Endodermal cell (in vitro differentiated cells): ENCODE results near the gene KIAA0232. TPM values are rescaled to one million over a fixed set of nuclear protein-coding genes. Genes with fewer than 3 reads are reported as not detected.

Experiments used
- DNase-seq: peaks from one replicate; pipeline ENCODE4 v3.0.0-alpha.2; 2017
- H3K27ac ChIP-seq: 2 replicates; pipeline ENCODE4 v1.5.1; 2013; ENCODE audit warnings: mild to moderate bottlenecking, low read depth, low read length, moderate library complexity
- H3K27me3 ChIP-seq: 2 replicates; pipeline ENCODE4 v1.6.1; 2013; ENCODE audit warnings: mild to moderate bottlenecking, low read length, moderate library complexity; ENCODE audit not compliant: insufficient read depth, control insufficient read depth, poor library complexity, severe bottlenecking
- H3K36me3 ChIP-seq: 2 replicates; pipeline ENCODE4 v1.7.0; 2013; ENCODE audit warnings: mild to moderate bottlenecking, low read length, moderate library complexity; ENCODE audit not compliant: control insufficient read depth, insufficient read depth
- H3K4me1 ChIP-seq: one replicate; pipeline ENCODE4 v1.7.0; 2013; ENCODE audit warnings: low read length; ENCODE audit not compliant: control insufficient read depth, insufficient read depth
- H3K4me3 ChIP-seq: 2 replicates; pipeline ENCODE4 v1.5.1; 2013; ENCODE audit warnings: mild to moderate bottlenecking, low read length, moderate library complexity
- H3K9ac ChIP-seq: 2 replicates; pipeline ENCODE4 v1.6.1; 2013; ENCODE audit warnings: mild to moderate bottlenecking, low read length, moderate library complexity; ENCODE audit not compliant: poor library complexity, severe bottlenecking; ENCODE audit errors: extremely low read depth
- H3K9me3 ChIP-seq: 2 replicates; pipeline ENCODE4 v1.6.1; 2013; ENCODE audit warnings: mild to moderate bottlenecking, low read length, moderate library complexity; ENCODE audit not compliant: control insufficient read depth
- H3K27ac Mint-ChIP-seq: 2 replicates; pipeline ENCODE4 v1.8.0; 2020; ENCODE audit warnings: mixed read lengths
- H3K27me3 Mint-ChIP-seq: 2 replicates; pipeline ENCODE4 v1.8.0; 2021; ENCODE audit warnings: mild to moderate bottlenecking, mixed read lengths; ENCODE audit not compliant: insufficient read depth
- H3K36me3 Mint-ChIP-seq: 2 replicates; pipeline ENCODE4 v1.8.0; 2020; ENCODE audit warnings: low read depth, mixed read lengths
- H3K4me1 Mint-ChIP-seq: 2 replicates; pipeline ENCODE4 v1.8.0; 2020; ENCODE audit warnings: mixed read lengths
- H3K4me3 Mint-ChIP-seq: 2 replicates; pipeline ENCODE4 v1.8.0; 2020; ENCODE audit warnings: mild to moderate bottlenecking, moderate library complexity, mixed read lengths
- H3K9me3 Mint-ChIP-seq: 2 replicates; pipeline ENCODE4 v1.8.0; 2020; ENCODE audit warnings: mild to moderate bottlenecking, mixed read lengths
- CTCF ChIP-seq: fragments of 200-600 bp; sonication (generic); conservative IDR thresholded peaks from 2 replicates; pipeline ENCODE4 v1.5.0; 2021; ENCODE audit warnings: antibody characterized with exemption, mild to moderate bottlenecking
- WGBS, 2 experiments: methylation state at CpG; one replicate each; pipeline versions ENCODE4 v1.1.5 to v1.1.7; 2013; ENCODE audit warnings: missing lambda C conversion rate in 2 of 2, mixed read lengths in 1 of 2; ENCODE audit not compliant: insufficient coverage in 1 of 2, insufficient read length in 1 of 2; 5-methylcytosine and 5-hydroxymethylcytosine counted together
- total RNA-seq, 2 donors: library from RNA; stranded (reverse); fragmentation: NEBNext Ultra II Directional in 1 of 2; extraction: Animal tissue kit (Norgen Biotek cat#: 25700) in 1 of 2; gene quantifications; 2 replicates in 1 of 2; 3 replicates in 1 of 2; pipeline ENCODE4 v1.2.1, GENCODE V29; 2021

The KIAA0232 gene
- total RNA-seq, 2 donors from 2014 or later, result 32.9 to 43.5 TPM

- no peak overlapping the region for H3K4me3 Mint-ChIP-seq
- H3K27ac Mint-ChIP-seq, result no peak overlapping the region
- peaks cover 49% of the 10 kb centered on the region for H3K36me3 Mint-ChIP-seq
- peaks cover 50% of the 10 kb centered on the region for H3K4me1 Mint-ChIP-seq
- Histone ChIP-seq H3K36me3 (peaks cover 62% of the 10 kb centered on the region), H3K27me3 (no peaks in the 10 kb centered on the region), H3K27ac (no peak overlapping the region), H3K4me1 (peaks cover 19% of the 10 kb centered on the region), H3K9me3 (peaks cover 23% of the 10 kb centered on the region), H3K4me3 (no peak overlapping the region), H3K9ac (no peak overlapping the region)
- no peak for TF ChIP-seq CTCF
- no peaks in the 10 kb centered on the region for H3K27me3 Mint-ChIP-seq
- DNase-seq, result no peak
- WGBS, 2 experiments, result 96 to 100% methylated on average over 3 to 4 of the region's 4 CpGs
- H3K9me3 Mint-ChIP-seq, result peaks cover 8% of the 10 kb centered on the region
Measured at GRCh38 chr4:6849691-6850090, 67.2 kb downstream of the KIAA0232 start.

GRCh38 chr4:6851431-6851830 lies 68.9 kb downstream of the KIAA0232 start:
- peaks cover 16% of the 10 kb centered on the region for H3K4me1 ChIP-seq
- no peak for DNase-seq
- no peak overlapping the region for H3K4me3 Mint-ChIP-seq
- H3K36me3 ChIP-seq, result peaks cover 48% of the 10 kb centered on the region
- peaks cover 41% of the 10 kb centered on the region for H3K36me3 Mint-ChIP-seq
- TF ChIP-seq CTCF, result no peak
- H3K27ac Mint-ChIP-seq, result no peak overlapping the region
- H3K27ac ChIP-seq, result no peak overlapping the region
- peaks cover 6% of the 10 kb centered on the region for H3K9me3 Mint-ChIP-seq
- 95 to 100% methylated on average over 3 to 4 of the region's 5 CpGs for WGBS, 2 experiments
- H3K27me3 ChIP-seq, result no peaks in the 10 kb centered on the region
- H3K9ac ChIP-seq, result no peak overlapping the region
- H3K4me3 ChIP-seq, result no peak overlapping the region
- H3K9me3 ChIP-seq, result peaks cover 23% of the 10 kb centered on the region
- H3K4me1 Mint-ChIP-seq, result peaks cover 36% of the 10 kb centered on the region
- no peaks in the 10 kb centered on the region for H3K27me3 Mint-ChIP-seq

GRCh38 chr4:6851962-6852361 lies 69.4 kb downstream of the KIAA0232 start:
- H3K4me3 ChIP-seq, result no peak overlapping the region
- H3K27me3 ChIP-seq, result no peaks in the 10 kb centered on the region
- peaks cover 52% of the 10 kb centered on the region for H3K36me3 ChIP-seq
- no peak for TF ChIP-seq CTCF
- no peak overlapping the region for H3K27ac ChIP-seq
- Mint-ChIP-seq H3K4me1 (peaks cover 34% of the 10 kb centered on the region), H3K9me3 (peaks cover 6% of the 10 kb centered on the region), H3K36me3 (peaks cover 41% of the 10 kb centered on the region), H3K4me3 (no peak overlapping the region), H3K27ac (no peak overlapping the region), H3K27me3 (no peaks in the 10 kb centered on the region)
- H3K9ac ChIP-seq, result no peak overlapping the region
- H3K4me1 ChIP-seq, result peaks cover 16% of the 10 kb centered on the region
- no peak for DNase-seq
- 86 to 97% methylated on average over 1 of the region's 2 CpGs for WGBS, 2 experiments
- H3K9me3 ChIP-seq, result peaks cover 23% of the 10 kb centered on the region
